K562 (cell line): ENCODE results near the gene STEAP1B. TPM values are rescaled to one million over a fixed set of nuclear protein-coding genes. Genes with fewer than 3 reads are reported as not detected.

Experiments used
- ERF ChIP-seq: fragments of 450-650 bp; formaldehyde crosslinking; IDR thresholded peaks from 2 replicates; pipeline ENCODE4 v1.4.0; 2020; ENCODE audit warnings: mild to moderate bottlenecking, mixed read lengths
- NELFE ChIP-seq: IDR thresholded peaks from 2 replicates; pipeline ENCODE4 v1.6.1; 2011; ENCODE audit warnings: mild to moderate bottlenecking; ENCODE audit not compliant: insufficient read depth, insufficient read length
- PCBP2 ChIP-seq: fragments of 200-400 bp; formaldehyde crosslinking; IDR thresholded peaks from 2 replicates; pipeline ENCODE4 v1.6.1; 2018; ENCODE audit warnings: low read length, low read depth, mild to moderate bottlenecking, moderate library complexity; ENCODE audit not compliant: poor library complexity, severe bottlenecking
- PRPF4 ChIP-seq: fragments of 200-400 bp; formaldehyde crosslinking; IDR thresholded peaks from one replicate; pipeline ENCODE4 v1.6.1; 2017; ENCODE audit warnings: low read length, low read depth, mild to moderate bottlenecking; ENCODE audit not compliant: insufficient read depth, poor library complexity, severe bottlenecking
- RBFOX2 ChIP-seq: fragments of 200-400 bp; formaldehyde crosslinking; IDR thresholded peaks from 2 replicates; pipeline ENCODE4 v1.6.1; 2017; ENCODE audit warnings: low read depth, mild to moderate bottlenecking, low read length, moderate library complexity
- TCF7L2 ChIP-seq: fragments of 150-350 bp; IDR thresholded peaks from 2 replicates; pipeline ENCODE4 v1.6.1; 2016; ENCODE audit warnings: low read depth, mild to moderate bottlenecking, low read length, moderate library complexity
- TEAD4 ChIP-seq, 2 experiments: sonication (generic) in 1 of 2; formaldehyde crosslinking in 1 of 2; IDR thresholded peaks; 2 replicates each; pipeline versions ENCODE4 v1.6.1 to v1.8.0; 2012 to 2022; ENCODE audit warnings: borderline replicate concordance in 1 of 2, inconsistent platforms in 1 of 2, low read length in 1 of 2, mild to moderate bottlenecking in 1 of 2, missing genetic modification reagents in 1 of 2
- USF1 ChIP-seq: sonication (generic); formaldehyde crosslinking; IDR thresholded peaks from 2 replicates; pipeline ENCODE4 v1.9.0; 2022; ENCODE audit warnings: mild to moderate bottlenecking, missing genetic modification reagents
- YY1 ChIP-seq, 3 experiments: IDR thresholded peaks; 2 replicates each; pipeline ENCODE4 v1.6.1; 2011; ENCODE audit warnings: low read length in 2 of 3, mild to moderate bottlenecking in 2 of 3, moderate library complexity in 2 of 3, borderline replicate concordance in 1 of 3, control low read depth in 1 of 3, low read depth in 1 of 3; ENCODE audit not compliant: insufficient read depth in 3 of 3, insufficient replicate concordance in 2 of 3, control insufficient read depth in 1 of 3, insufficient read length in 1 of 3; ENCODE audit errors: extremely low read depth in 1 of 3
- ZEB2 ChIP-seq: fragments of 450-650 bp; IDR thresholded peaks from 2 replicates; pipeline ENCODE4 v1.6.1; 2016
- ZNF316 ChIP-seq: fragments of 450-650 bp; IDR thresholded peaks from 2 replicates; pipeline ENCODE4 v1.6.1; 2016
- ZNF76 ChIP-seq: fragments of 250-450 bp; sonication (Bioruptor Pico); IDR thresholded peaks from 2 replicates; pipeline ENCODE4 v1.4.0; 2020; ENCODE audit warnings: mild to moderate bottlenecking, moderate library complexity, borderline replicate concordance
- polyA plus RNA-seq, 8 experiments: library from polyadenylated mRNA; depleted of rRNA in 4 of 8; stranded (reverse) in 5 of 8; unstranded in 3 of 8; fragments of >200 nt; fragmentation: Nextera tagmentation in 2 of 8; fragmentation: Illumina TruSeq in 1 of 8; extraction: Ambion mirVana in 2 of 8; extraction: Trizol in 1 of 8; gene quantifications; 2 replicates each; pipeline versions ENCODE4 v1.2.1 to v1.2.3, GENCODE V29; 2011 to 2014; ENCODE audit warnings: inconsistent platforms in 1 of 8, missing spikeins in 1 of 8
- total RNA-seq, 7 experiments: library from RNA; depleted of rRNA in 6 of 7; stranded (reverse); fragments of >200 nt in 6 of 7; fragmentation: Illumina TruSeq in 2 of 7; extraction: Trizol in 2 of 7; gene quantifications; 2 replicates each; pipeline versions ENCODE4 v1.2.1 to v1.2.3, GENCODE V29; 2011 to 2021; ENCODE audit warnings: low replicate concordance in 1 of 7
- TF ChIP-seq, protein P1 (sequence below), 2 experiments: IDR thresholded peaks in 1 of 2; conservative IDR thresholded peaks in 1 of 2; 2 replicates each; pipeline ENCODE4 v1.6.1; 2016; ENCODE audit warnings: low read depth in 2 of 2, mild to moderate bottlenecking in 1 of 2, missing compliant biosample characterization in 1 of 2, missing genetic modification characterization in 1 of 2, moderate library complexity in 1 of 2
- TF ChIP-seq, protein P2 (sequence below): sonication (generic); formaldehyde crosslinking; IDR thresholded peaks from 2 replicates; pipeline ENCODE4 v1.5.0; 2020; ENCODE audit warnings: missing genetic modification reagents

STEAP1B gene
- total and polyA plus RNA-seq, 9 of the 15 experiments (the other 6 are each of a cell fraction or from before 2014, with no cell fraction given) = 20.0 to 38.5 (median 30.6) TPM

GRCh38 chr7:22477876-22478450 lies 22.0 kb downstream of the STEAP1B start (continued):
- TF ChIP-seq TEAD4 (IDR thresholded peaks at IDR 0.05; ENCODE audit: low read length) (no peak), TEAD4 (CRISPR knock-in tag; IDR thresholded peaks at IDR 0.05; ENCODE audit: borderline replicate concordance) (no peak), ZNF76 (CRISPR knock-in tag) (no peak), TCF7L2 (no peak), ZNF316 (no peak), ZEB2 (no peak), RBFOX2 (no peak), PRPF4 (no peak), NELFE (no peak), PCBP2 (no peak), YY1 (IDR thresholded peaks at IDR 0.05; ENCODE audit: borderline replicate concordance in 1 of 3, control insufficient read depth in 1 of 3, extremely low read depth in 1 of 3, insufficient read depth in 3 of 3, insufficient read length in 1 of 3, insufficient replicate concordance in 2 of 3, low read depth in 1 of 3, low read length in 2 of 3) (no peak), ERF (CRISPR knock-in tag) (no peak), USF1 (CRISPR knock-in tag) (no peak)
- TF ChIP-seq, protein P1, sequence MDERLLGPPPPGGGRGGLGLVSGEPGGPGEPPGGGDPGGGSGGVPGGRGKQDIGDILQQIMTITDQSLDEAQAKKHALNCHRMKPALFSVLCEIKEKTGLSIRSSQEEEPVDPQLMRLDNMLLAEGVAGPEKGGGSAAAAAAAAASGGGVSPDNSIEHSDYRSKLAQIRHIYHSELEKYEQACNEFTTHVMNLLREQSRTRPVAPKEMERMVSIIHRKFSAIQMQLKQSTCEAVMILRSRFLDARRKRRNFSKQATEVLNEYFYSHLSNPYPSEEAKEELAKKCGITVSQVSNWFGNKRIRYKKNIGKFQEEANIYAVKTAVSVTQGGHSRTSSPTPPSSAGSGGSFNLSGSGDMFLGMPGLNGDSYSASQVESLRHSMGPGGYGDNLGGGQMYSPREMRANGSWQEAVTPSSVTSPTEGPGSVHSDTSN (CRISPR knock-in tag; IDR thresholded peaks at IDR 0.05; ENCODE audit: low read depth) = no peak
- TF ChIP-seq, protein P1 (tag; conservative IDR thresholded peaks at IDR 0.05; ENCODE audit: low read depth) = no peak
- TF ChIP-seq, protein P2, sequence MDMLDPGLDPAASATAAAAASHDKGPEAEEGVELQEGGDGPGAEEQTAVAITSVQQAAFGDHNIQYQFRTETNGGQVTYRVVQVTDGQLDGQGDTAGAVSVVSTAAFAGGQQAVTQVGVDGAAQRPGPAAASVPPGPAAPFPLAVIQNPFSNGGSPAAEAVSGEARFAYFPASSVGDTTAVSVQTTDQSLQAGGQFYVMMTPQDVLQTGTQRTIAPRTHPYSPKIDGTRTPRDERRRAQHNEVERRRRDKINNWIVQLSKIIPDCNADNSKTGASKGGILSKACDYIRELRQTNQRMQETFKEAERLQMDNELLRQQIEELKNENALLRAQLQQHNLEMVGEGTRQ (CRISPR knock-in tag) = no peak
